GM12873 (cell line): ENCODE data around the gene ITCH.

Experiments
- CTCF ChIP-seq: IDR thresholded peaks from 2 replicates; pipeline ENCODE4 v1.5.1; 2012; ENCODE audit warnings: low read depth, mild to moderate bottlenecking, moderate library complexity, low read length, control low read depth; ENCODE audit not compliant: insufficient read depth; ENCODE audit errors: missing control alignments

The ITCH gene

GRCh38 chr20:34528921-34529297 is 165.8 kb downstream of the ITCH start:
- TF ChIP-seq CTCF = no peak

DNA sequence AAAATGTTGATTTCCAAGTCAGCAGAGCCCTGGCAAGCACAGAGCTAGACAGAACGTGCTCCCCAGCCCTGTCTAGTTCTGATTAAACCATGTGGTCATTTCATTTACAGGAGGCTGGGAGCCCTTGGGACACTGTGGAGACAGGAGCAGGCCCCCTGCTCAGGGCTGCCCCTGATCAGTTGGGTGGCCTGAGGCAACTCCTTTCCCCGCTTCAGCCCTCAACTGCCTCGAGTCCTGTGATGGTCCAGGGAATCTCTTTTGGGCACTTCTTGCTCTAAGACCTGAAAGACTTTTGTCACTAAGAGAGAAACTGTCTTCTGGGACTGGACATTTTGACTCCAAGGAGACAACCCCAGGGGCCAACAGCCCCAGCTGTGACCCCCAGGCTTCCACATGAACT is 166.7 kb downstream of the ITCH start:
- TF ChIP-seq CTCF = no peak

DNA sequence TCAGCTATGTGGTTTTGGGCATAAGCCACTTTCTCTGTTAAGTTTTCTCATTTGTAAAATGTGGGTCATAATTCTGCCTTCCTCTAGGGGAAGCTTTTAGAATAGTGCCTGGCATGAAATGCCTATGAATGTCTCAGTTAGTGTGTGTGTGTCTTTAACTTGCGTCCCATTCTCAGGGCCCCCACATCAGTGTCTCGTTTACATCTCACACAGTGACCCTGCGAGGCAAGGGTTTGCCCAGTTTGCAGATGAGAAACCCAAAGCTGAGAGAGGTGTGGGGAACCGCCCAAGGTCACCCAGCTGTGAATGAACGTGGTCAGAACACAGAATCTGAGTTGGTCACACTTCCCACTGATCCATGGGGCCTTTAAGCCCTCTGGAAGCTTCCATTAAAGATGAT is 167.3 kb downstream of the ITCH start:
- no peak for TF ChIP-seq CTCF

- TF ChIP-seq CTCF = no peak
These were observed 168.7 kb downstream of the ITCH start for GRCh38 chr20:34531608-34532265.

GRCh38 chr20:34532320-34532719 is 169.2 kb downstream of the ITCH start:
- no peak for TF ChIP-seq CTCF

DNA sequence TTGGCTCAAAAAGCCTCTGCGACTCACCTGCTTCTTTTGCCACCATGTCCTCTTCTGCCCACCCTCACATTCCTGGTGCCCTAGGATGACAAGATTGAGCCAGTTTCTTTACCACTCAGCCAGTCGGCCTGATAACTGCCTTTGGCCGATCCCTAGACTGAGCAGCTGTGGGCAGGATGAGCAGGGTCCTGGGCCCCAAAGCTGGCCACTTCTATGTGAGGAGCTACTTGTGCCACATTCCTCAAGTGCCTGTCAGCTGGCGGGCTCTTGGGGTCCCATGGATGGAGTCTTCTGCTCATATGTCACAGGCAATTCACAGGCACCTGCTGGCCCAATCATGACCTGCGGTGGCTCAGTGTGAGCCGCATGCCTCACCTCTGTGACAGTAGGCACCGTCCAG is 169.7 kb downstream of the ITCH start:
- no peak for TF ChIP-seq CTCF

DNA sequence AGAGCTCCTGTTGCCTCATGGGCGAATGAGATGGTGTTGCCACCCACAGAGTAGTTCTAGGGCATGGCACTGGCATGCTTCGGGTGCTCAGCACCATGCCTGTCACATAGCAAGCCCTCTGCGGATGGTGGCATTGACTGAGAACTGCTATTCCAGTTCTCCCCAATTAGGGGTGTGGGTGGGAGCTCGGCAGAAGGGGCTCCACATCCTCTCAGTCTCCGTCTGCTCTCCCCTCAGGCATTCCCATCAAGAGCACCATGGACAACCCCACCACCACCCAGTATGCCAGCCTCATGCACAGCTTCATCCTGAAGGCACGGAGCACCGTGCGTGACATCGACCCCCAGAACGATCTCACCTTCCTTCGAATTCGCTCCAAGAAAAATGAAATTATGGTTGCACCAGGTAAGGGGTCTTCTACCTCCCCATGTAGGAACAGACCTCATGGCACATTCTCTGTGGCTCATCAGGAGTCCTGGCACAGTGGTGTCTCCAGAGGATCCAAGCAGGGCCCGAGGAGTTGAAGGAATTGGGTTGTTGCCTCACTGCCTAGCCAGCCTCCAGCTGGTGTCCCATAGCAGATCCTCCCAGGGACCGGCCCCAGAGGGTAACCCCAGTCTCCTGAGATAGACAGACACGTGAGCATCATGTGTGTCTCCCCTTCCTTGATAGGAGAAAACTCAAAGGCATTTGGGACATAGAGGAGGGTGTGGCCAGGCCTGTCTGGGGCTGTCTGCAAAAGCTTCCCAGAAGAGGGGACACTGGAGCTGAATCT is 171.5 kb downstream of the ITCH start:
- no peak for TF ChIP-seq CTCF
